SK-N-SH treated with all-trans-retinoic acid at 6 μM for 48 hours (cell line): Measurements from ENCODE around the gene ENTREP3.

Experiments
- ATAC-seq: fragments of 200-7000 bp; cut with Tn5 transposase; 3 replicates; pipeline ENCODE4 v1.9.1; 2020; ENCODE audit warnings: mild to moderate bottlenecking, moderate library complexity
- ARNTL ChIP-seq: fragments of 450-650 bp; formaldehyde crosslinking; IDR thresholded peaks from 2 replicates; pipeline ENCODE4 v1.5.0; 2020; ENCODE audit warnings: low read depth, mild to moderate bottlenecking, moderate library complexity, borderline replicate concordance
- CSDC2 ChIP-seq: fragments of 250-450 bp; sonication (Bioruptor Pico); IDR thresholded peaks from 2 replicates; pipeline ENCODE4 v1.5.0; 2020; ENCODE audit warnings: mild to moderate bottlenecking, moderate library complexity
- CSRNP3 ChIP-seq: fragments of 250-450 bp; sonication (Bioruptor Pico); IDR thresholded peaks from 2 replicates; pipeline ENCODE4 v1.5.1; 2021; ENCODE audit warnings: mild to moderate bottlenecking, moderate library complexity
- ESRRG ChIP-seq: fragments of 250-450 bp; sonication (Bioruptor Pico); IDR thresholded peaks from 2 replicates; pipeline ENCODE4 v1.6.1; 2021; ENCODE audit warnings: mild to moderate bottlenecking
- GLIS3 ChIP-seq: fragments of 250-450 bp; sonication (Bioruptor Pico); IDR thresholded peaks from 2 replicates; pipeline ENCODE4 v1.5.0; 2020; ENCODE audit warnings: mild to moderate bottlenecking, moderate library complexity
- ISL1 ChIP-seq: fragments of 250-450 bp; sonication (Bioruptor Pico); IDR thresholded peaks from 2 replicates; pipeline ENCODE4 v2.1.2; 2022; ENCODE audit warnings: mild to moderate bottlenecking, moderate library complexity
- OSR1 ChIP-seq: fragments of 250-450 bp; sonication (Bioruptor Pico); IDR thresholded peaks from 2 replicates; pipeline ENCODE4 v1.8.0; 2022; ENCODE audit warnings: moderate library complexity, mild to moderate bottlenecking, inconsistent platforms
- PPARA ChIP-seq: fragments of 250-450 bp; sonication (Bioruptor Pico); IDR thresholded peaks from 2 replicates; pipeline ENCODE4 v1.5.0; 2020; ENCODE audit warnings: mild to moderate bottlenecking, borderline replicate concordance
- RARB ChIP-seq: fragments of 250-450 bp; sonication (Bioruptor Pico); IDR thresholded peaks from 2 replicates; pipeline ENCODE4 v1.8.0; 2021; ENCODE audit warnings: mild to moderate bottlenecking, moderate library complexity
- TCF4 ChIP-seq: fragments of 250-450 bp; sonication (Bioruptor Pico); IDR thresholded peaks from 2 replicates; pipeline ENCODE4 v1.8.0; 2021; ENCODE audit warnings: mild to moderate bottlenecking, moderate library complexity, borderline replicate concordance
- TSHZ2 ChIP-seq: fragments of 250-450 bp; sonication (Bioruptor Pico); IDR thresholded peaks from 2 replicates; pipeline ENCODE4 v1.5.0; 2020; ENCODE audit warnings: mild to moderate bottlenecking, moderate library complexity
- ZC3H10 ChIP-seq: fragments of 250-450 bp; sonication (Bioruptor Pico); IDR thresholded peaks from 2 replicates; pipeline ENCODE4 v1.5.1; 2021; ENCODE audit warnings: mild to moderate bottlenecking, moderate library complexity
- ZFP3 ChIP-seq: fragments of 250-450 bp; sonication (Bioruptor Pico); IDR thresholded peaks from 2 replicates; pipeline ENCODE4 v1.5.0; 2020; ENCODE audit warnings: mild to moderate bottlenecking, moderate library complexity
- ZNF565 ChIP-seq: fragments of 450-650 bp; formaldehyde crosslinking; conservative IDR thresholded peaks from 2 replicates; pipeline ENCODE4 v1.5.0; 2020; ENCODE audit warnings: low read depth, mild to moderate bottlenecking, moderate library complexity
- ZNF70 ChIP-seq: fragments of 450-650 bp; formaldehyde crosslinking; IDR thresholded peaks from 2 replicates; pipeline ENCODE4 v1.5.0; 2020; ENCODE audit warnings: mild to moderate bottlenecking, moderate library complexity
- ZNF8 ChIP-seq: fragments of 450-650 bp; formaldehyde crosslinking; IDR thresholded peaks from 2 replicates; pipeline ENCODE4 v1.5.0; 2020; ENCODE audit warnings: mild to moderate bottlenecking, moderate library complexity
- TF ChIP-seq, protein P1 (sequence below): fragments of 250-450 bp; sonication (Bioruptor Pico); IDR thresholded peaks from 2 replicates; pipeline ENCODE4 v1.8.0; 2021; ENCODE audit warnings: low read depth, mild to moderate bottlenecking, moderate library complexity, borderline replicate concordance

ENTREP3 gene

DNA sequence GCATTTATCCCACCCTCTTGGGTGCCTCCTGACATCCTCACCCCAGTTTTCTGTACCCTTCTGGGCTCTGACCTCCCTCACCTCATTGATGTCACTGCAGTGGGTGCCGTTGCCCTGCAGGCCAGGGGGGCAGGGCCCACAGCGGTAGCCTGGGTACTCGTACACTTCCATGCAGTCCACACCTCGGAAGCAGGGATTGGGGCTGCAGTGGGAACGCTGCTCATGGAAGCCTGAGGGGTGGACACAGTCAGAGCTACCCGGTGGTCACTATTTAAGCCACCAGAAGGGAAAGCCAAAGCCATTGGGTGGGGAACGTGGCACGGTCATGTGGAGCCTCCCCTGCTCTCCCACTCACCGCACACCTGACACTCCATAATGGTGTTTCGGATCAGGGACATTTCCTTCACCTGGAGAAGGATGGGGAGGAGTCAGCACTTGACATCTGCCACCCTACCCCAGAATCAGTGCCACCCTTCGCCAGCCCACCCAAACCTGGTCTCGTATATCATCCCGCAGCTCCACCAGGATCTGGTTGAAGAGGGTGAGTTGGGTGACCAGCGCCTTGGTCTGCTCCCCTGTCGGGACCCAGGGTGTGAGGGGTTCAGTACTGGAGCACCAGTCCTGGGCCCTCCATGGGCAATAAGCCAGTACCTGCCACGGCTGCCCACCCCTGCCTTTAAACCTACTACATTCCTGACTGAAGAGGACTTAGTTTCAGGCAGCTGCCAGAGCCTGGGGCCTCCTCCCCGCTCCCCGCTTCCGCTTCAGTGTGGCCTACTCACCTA lies 52.4 kb downstream of the ENTREP3 start:
- no peak for ATAC-seq
- TF ChIP-seq TCF4 (no peak), CSRNP3 (CRISPR knock-in tag) (no peak)

DNA sequence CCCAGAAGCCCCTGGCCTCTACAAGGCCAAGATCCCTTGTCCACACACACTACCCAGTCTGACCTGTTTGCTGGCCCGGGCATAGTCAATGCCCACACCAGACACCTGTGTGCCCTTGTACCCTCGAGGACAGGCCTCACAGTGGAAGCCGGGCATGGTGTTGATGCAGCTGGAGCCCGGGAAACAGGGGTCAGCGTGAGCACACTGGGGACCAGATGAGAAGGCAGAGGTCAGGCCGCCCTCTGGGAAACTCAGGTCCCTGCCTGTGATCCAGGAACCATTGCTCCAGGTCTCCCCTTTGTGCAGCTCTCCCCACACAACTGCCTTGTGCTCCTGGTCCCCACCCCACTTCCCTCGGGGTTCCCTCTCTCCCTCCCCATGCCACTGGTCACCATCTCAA lies 53.1 kb downstream of the ENTREP3 start:
- ATAC-seq: no peak
- no peak for TF ChIP-seq ZFP3
- TF ChIP-seq TCF4: no peak
- no peak for TF ChIP-seq OSR1
- no peak for TF ChIP-seq ZNF565 (CRISPR knock-in tag)
- no peak for TF ChIP-seq ZNF8
- TF ChIP-seq ZNF70 (CRISPR knock-in tag): no peak
- no peak for TF ChIP-seq GLIS3
- TF ChIP-seq PPARA (CRISPR knock-in tag): no peak
- TF ChIP-seq CSDC2 (CRISPR knock-in tag): no peak
- no peak for TF ChIP-seq TSHZ2 (CRISPR knock-in tag)
- no peak for TF ChIP-seq RARB (CRISPR knock-in tag)
- TF ChIP-seq, protein P1, sequence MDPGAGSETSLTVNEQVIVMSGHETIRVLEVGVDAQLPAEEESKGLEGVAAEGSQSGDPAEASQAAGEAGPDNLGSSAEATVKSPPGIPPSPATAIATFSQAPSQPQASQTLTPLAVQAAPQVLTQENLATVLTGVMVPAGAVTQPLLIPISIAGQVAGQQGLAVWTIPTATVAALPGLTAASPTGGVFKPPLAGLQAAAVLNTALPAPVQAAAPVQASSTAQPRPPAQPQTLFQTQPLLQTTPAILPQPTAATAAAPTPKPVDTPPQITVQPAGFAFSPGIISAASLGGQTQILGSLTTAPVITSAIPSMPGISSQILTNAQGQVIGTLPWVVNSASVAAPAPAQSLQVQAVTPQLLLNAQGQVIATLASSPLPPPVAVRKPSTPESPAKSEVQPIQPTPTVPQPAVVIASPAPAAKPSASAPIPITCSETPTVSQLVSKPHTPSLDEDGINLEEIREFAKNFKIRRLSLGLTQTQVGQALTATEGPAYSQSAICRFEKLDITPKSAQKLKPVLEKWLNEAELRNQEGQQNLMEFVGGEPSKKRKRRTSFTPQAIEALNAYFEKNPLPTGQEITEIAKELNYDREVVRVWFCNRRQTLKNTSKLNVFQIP: no peak
- TF ChIP-seq ARNTL (CRISPR knock-in tag): no peak

DNA sequence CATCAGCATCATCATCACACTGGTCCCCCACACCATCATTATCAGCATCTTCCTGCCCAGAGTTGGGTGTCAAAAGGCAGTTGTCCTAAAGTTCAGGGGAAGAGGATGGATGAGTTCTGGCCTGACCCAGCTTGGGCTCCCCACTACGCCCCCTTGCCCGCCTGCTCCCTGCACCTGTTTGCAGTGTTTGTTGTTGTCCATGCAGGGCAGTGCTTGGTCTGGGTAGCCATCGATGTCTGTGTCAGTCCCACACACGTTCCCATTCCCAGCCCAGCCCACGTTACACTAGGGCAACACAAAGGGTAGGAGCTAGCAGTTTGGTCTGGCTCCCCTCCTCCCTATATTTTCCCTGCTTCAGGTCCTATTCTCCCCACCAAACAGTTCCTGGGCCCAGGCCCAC lies 54.4 kb downstream of the ENTREP3 start:
- ATAC-seq: no peak; the same call in 2 of the 3 replicates

More for the DNA sequence above, 54.4 kb downstream of the ENTREP3 start:
- TF ChIP-seq ESRRG: no peak
- no peak for TF ChIP-seq PPARA (CRISPR knock-in tag)
- no peak for TF ChIP-seq ZNF565 (CRISPR knock-in tag)
- no peak for TF ChIP-seq ISL1 (CRISPR knock-in tag)
- no peak for TF ChIP-seq ARNTL (CRISPR knock-in tag)
- no peak for TF ChIP-seq ZNF8
- no peak for TF ChIP-seq ZNF70 (CRISPR knock-in tag)
- TF ChIP-seq ZC3H10: no peak
- TF ChIP-seq TSHZ2 (CRISPR knock-in tag): no peak
